Measurements from ENCODE around the gene KRTAP5-3.
"Not testable (repeated sequence)": the region's sequence is repeated elsewhere in the genome, so short reads cannot be mapped to it uniquely, and the experiment has no call there.

Gene KRTAP5-3

GRCh38 chr11:1607901-1608300 is 362 bp downstream of the KRTAP5-3 start:
- ATAC-seq (replicated peaks); H3K9me3 Mint-ChIP-seq; H3K4me3 Mint-ChIP-seq; H3K36me3 Mint-ChIP-seq; DNase-seq; H3K27ac Mint-ChIP-seq; H3K4me1 Mint-ChIP-seq: not testable (repeated sequence)
- H3K27me3 Mint-ChIP-seq = peaks cover 27 to 36% of the 10 kb centered on the region in 2 donors

- ATAC-seq (replicated peaks); H3K36me3 Mint-ChIP-seq; H3K4me3 Mint-ChIP-seq; H3K4me1 Mint-ChIP-seq; DNase-seq; H3K9me3 Mint-ChIP-seq: not testable (repeated sequence)
- Mint-ChIP-seq H3K27me3 (peaks cover 27 to 38% of the 10 kb centered on the region in 2 donors), H3K27ac (peak overlapping the region; percentile 10)
These were observed 962 bp downstream of the KRTAP5-3 start for GRCh38 chr11:1607156-1607845.

GRCh38 chr11:1605923-1606322 is 2.3 kb downstream of the KRTAP5-3 start:
- peaks cover 27 to 44% of the 10 kb centered on the region in 2 donors for H3K27me3 Mint-ChIP-seq
- H3K36me3 Mint-ChIP-seq, H3K4me3 Mint-ChIP-seq, H3K4me1 Mint-ChIP-seq, DNase-seq, H3K9me3 Mint-ChIP-seq: not testable (repeated sequence)
- peak overlapping the region; percentile 68 for H3K27ac Mint-ChIP-seq
- ATAC-seq (replicated peaks) = peak; percentile 38 to 79

DNA sequence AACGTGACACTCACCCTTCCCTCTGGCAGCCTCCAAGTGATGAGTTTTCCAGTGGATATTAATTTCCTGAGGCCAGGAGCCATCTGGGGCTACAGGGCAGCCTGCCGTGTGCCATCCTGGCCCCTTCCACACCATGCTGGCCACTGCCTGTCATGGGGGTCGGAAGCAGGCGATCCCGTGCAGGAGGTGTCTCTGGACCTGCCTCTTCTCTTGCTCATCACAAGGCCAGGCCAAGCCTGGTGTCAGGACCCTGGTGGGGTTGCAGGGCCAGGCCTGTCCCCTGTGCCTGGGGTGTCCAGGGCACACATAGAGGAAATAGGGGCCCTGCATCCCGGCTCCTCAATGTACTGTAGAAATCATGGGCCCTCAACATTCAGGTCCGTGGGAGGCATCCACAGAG is 3.6 kb downstream of the KRTAP5-3 start:
- Mint-ChIP-seq H3K9me3 (no peaks in the 10 kb centered on the region), H3K27ac (no peak overlapping the region)
- no peak for ATAC-seq (replicated peaks)

DNA sequence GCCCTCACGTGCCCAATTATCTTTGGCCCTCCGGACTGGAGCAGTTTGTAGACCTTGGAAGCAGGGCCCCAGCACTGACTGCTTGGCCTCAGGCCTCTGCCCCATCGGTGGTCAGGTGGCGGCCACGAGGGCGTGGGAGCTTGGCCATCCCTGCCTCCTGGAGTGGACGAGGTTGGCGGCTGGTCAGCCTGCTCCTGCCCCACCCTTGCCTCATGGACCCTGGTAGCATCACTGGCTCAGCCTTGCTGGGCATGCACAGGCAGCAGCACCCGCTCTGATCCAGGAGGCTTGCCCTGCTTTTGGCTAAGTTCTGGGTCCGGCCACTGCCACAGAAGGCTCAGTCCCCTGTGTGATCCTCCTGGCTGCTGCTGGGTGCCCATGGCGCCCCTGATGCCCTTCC is 4.1 kb downstream of the KRTAP5-3 start:
- no peak overlapping the region for H3K27ac Mint-ChIP-seq
- DNase-seq = no peak
- H3K4me1 Mint-ChIP-seq = peaks cover 0 to 3% of the 10 kb centered on the region in 2 donors
- ATAC-seq (replicated peaks) = no peak
- no peaks in the 10 kb centered on the region for H3K36me3 Mint-ChIP-seq
- H3K9me3 Mint-ChIP-seq = no peaks in the 10 kb centered on the region
- peaks cover 23 to 41% of the 10 kb centered on the region in 2 donors for H3K27me3 Mint-ChIP-seq
- H3K4me3 Mint-ChIP-seq = no peak overlapping the region

More for the DNA sequence above, 3.6 kb downstream of the KRTAP5-3 start:
- H3K36me3 Mint-ChIP-seq = no peaks in the 10 kb centered on the region
- DNase-seq = no peak
- H3K27me3 Mint-ChIP-seq = peaks cover 23 to 41% of the 10 kb centered on the region in 2 donors
- peaks cover 0 to 3% of the 10 kb centered on the region in 2 donors for H3K4me1 Mint-ChIP-seq
- H3K4me3 Mint-ChIP-seq = no peak overlapping the region

DNA sequence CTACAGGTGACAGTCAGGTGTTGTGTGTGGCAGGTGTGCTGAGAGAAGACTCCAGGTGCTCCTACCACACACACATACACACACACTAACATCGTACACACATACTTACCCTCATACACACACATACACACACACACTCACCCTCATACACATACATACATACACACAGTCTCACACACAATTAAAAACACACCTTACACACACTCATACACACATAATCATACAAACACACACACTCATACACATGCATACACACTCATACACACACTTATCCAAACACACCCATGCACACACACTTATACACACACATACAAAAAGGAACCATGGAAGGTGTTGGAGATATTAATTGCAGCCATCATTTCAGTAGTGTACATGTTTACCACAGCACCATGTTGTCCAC is 4.6 kb downstream of the KRTAP5-3 start:
- Mint-ChIP-seq H3K27ac (no peak overlapping the region), H3K4me1 (peaks cover 0 to 3% of the 10 kb centered on the region in 2 donors), H3K36me3 (no peaks in the 10 kb centered on the region), H3K4me3 (no peak overlapping the region), H3K9me3 (no peaks in the 10 kb centered on the region), H3K27me3 (peaks cover 24 to 47% of the 10 kb centered on the region in 2 donors)
- no peak for ATAC-seq (replicated peaks)
- no peak for DNase-seq

DNA sequence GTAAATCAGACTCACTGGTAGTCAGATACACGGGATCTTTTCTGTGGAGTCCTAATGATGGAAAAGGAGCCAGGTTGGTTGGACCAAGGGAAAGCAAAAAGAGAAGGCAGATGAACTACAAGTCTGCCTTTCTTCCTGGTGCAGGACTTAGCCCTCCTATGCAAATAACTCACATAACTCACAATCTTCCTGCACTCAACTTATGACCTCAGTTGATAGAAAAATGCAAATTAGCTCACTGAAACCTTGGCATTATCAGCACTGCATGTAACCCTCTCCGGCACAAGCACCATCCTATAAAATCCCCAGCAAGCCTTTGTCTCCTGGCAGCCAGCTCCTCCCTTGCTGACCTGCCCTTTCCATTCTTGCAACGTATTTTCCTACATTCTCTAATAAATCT is 6.6 kb downstream of the KRTAP5-3 start:
- peaks cover 31 to 54% of the 10 kb centered on the region in 2 donors for H3K27me3 Mint-ChIP-seq
- H3K36me3 Mint-ChIP-seq; H3K4me1 Mint-ChIP-seq; DNase-seq; ATAC-seq (replicated peaks); H3K4me3 Mint-ChIP-seq; H3K27ac Mint-ChIP-seq; H3K9me3 Mint-ChIP-seq: not testable (repeated sequence)

- Mint-ChIP-seq H3K27ac (no peak overlapping the region), H3K4me1 (no peaks in the 10 kb centered on the region), H3K36me3 (peaks cover 0 to 2% of the 10 kb centered on the region in 2 donors), H3K9me3 (no peaks in the 10 kb centered on the region), H3K4me3 (no peak overlapping the region), H3K27me3 (peaks cover 35 to 57% of the 10 kb centered on the region in 2 donors)
- ATAC-seq (replicated peaks) = no peak
- no peak for DNase-seq
These were observed 7.6 kb downstream of the KRTAP5-3 start for GRCh38 chr11:1600626-1601025.

DNA sequence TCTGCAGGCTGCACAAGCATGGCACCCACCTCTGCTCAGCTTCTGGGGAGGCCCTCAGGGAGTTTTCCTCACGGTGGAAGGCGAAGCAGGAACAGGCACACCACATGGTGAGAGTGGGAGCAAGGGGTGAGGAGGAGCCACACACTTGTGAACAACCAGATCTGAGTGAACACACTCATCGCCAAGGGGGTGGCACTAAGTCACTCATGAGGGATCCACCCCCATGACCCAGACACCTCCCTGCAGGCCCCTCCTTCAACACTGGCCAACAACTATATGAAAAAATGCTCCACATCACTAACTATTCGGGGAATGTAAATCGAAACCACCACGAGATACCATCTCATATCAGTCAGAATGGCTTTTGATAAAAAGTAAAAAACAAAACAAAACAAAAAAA is 9.4 kb downstream of the KRTAP5-3 start:
- no peaks in the 10 kb centered on the region for H3K9me3 Mint-ChIP-seq
- no peak overlapping the region for H3K4me3 Mint-ChIP-seq
- no peak for ATAC-seq (replicated peaks)
- no peak overlapping the region for H3K27ac Mint-ChIP-seq
- no peak for DNase-seq
- peaks cover 44 to 63% of the 10 kb centered on the region in 2 donors for H3K27me3 Mint-ChIP-seq
- H3K36me3 Mint-ChIP-seq = peaks cover 0 to 2% of the 10 kb centered on the region in 2 donors
- peaks cover 0 to 5% of the 10 kb centered on the region in 2 donors for H3K4me1 Mint-ChIP-seq

- H3K27ac Mint-ChIP-seq; DNase-seq; H3K4me3 Mint-ChIP-seq; ATAC-seq (replicated peaks); H3K36me3 Mint-ChIP-seq; H3K4me1 Mint-ChIP-seq; H3K9me3 Mint-ChIP-seq: not testable (repeated sequence)
- H3K27me3 Mint-ChIP-seq = peaks cover 44 to 63% of the 10 kb centered on the region in 2 donors
These were observed 9.9 kb downstream of the KRTAP5-3 start for GRCh38 chr11:1598406-1598805.

- H3K4me3 Mint-ChIP-seq = no peak within 1 kb of the TSS
- no peak within 1 kb of the TSS for H3K27ac Mint-ChIP-seq
- peaks cover 49 to 63% of the 10 kb centered on the region in 2 donors for H3K27me3 Mint-ChIP-seq
- DNase-seq = no peak
- peaks cover 0 to 2% of the 10 kb centered on the region in 2 donors for H3K36me3 Mint-ChIP-seq
- ATAC-seq (replicated peaks) = no peak
- peaks cover 0 to 5% of the 10 kb centered on the region in 2 donors for H3K4me1 Mint-ChIP-seq
- H3K9me3 Mint-ChIP-seq = no peaks in the 10 kb centered on the region
These were observed 10.3 kb downstream of the KRTAP5-3 start, which contains the start of gene KRTAP5-2 for GRCh38 chr11:1597994-1598380. KRTAP5-2 (minus strand) TSS chr11:1598294; CDS start chr11:1598250, 44 bp downstream.

DNA sequence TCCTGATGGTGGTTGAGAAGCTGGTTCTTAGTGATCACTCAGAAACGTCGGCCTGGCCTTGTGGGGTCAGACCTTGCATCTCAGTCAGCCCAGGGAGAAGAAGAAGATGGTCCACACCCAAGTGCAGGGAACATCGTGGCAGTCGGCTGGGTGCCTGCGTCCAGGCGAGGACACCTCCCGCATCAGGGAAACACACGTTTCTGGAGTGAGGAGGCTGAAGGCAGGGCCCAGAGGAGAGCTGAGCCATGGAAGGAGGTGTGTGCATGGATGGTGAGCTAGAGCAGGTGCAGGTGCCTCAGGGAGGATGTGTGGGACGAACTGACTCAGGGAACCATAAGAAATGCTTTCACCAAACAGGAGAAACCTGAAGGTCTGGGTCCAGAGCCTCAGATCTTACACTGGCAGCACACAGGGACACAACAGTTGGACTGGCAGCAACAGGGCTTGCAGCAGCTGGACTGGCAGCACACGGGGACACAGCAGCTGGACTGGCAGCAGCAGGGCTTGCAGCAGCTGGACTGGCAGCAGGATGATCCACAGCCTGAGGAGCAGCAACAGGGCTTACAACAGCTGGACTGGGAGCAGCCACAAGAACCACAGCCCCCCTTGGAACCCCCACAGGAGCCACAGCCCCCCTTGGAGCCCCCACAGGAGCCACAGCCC is 10.8 kb downstream of the KRTAP5-3 start:
- ATAC-seq (replicated peaks) (no peak), DNase-seq (no peak)
- peaks cover 0 to 5% of the 10 kb centered on the region in 2 donors for H3K4me1 Mint-ChIP-seq
- H3K9me3 Mint-ChIP-seq = no peaks in the 10 kb centered on the region
- H3K4me3 Mint-ChIP-seq = no peak overlapping the region
- H3K27ac Mint-ChIP-seq = no peak overlapping the region
- peaks cover 54 to 66% of the 10 kb centered on the region in 2 donors for H3K27me3 Mint-ChIP-seq
- H3K36me3 Mint-ChIP-seq = peaks cover 0 to 2% of the 10 kb centered on the region in 2 donors

GRCh38 chr11:1596576-1597121 is 11.6 kb downstream of the KRTAP5-3 start:
- not testable (repeated sequence) for H3K4me1 Mint-ChIP-seq; H3K9me3 Mint-ChIP-seq; H3K36me3 Mint-ChIP-seq; H3K27ac Mint-ChIP-seq; DNase-seq; ATAC-seq (replicated peaks); H3K4me3 Mint-ChIP-seq
- peaks cover 55 to 66% of the 10 kb centered on the region in 2 donors for H3K27me3 Mint-ChIP-seq

- not testable (repeated sequence) for H3K4me1 Mint-ChIP-seq; H3K27ac Mint-ChIP-seq; ATAC-seq (replicated peaks); DNase-seq; H3K9me3 Mint-ChIP-seq; H3K36me3 Mint-ChIP-seq
- Mint-ChIP-seq H3K4me3 (peak overlapping the region in 1 of 2 donors; percentile 33), H3K27me3 (peaks cover 55 to 66% of the 10 kb centered on the region in 2 donors)
These were observed 12.2 kb downstream of the KRTAP5-3 start for GRCh38 chr11:1595994-1596575.

Measured in stimulated activated naive B cell treated with anti-CD40 and anti-IgM and Interleukin-4, amounts not matched to agents 10 μg/mL and 1 μg/mL and 100 μg/mL, for 72 hours (primary cell).